ENCODE data around the gene COX11. TPM values are rescaled to one million over a fixed set of nuclear protein-coding genes. Genes with fewer than 3 reads are reported as not detected.

Gene COX11
- polyA plus RNA-seq (ENCODE audit: low read depth in 6 of 6) = 10 to 100 TPM; 49.1 to 72.2 (median 59.1) TPM

GRCh38 chr17:54968262-54968987 is at the start of gene COX11, which contains the start of gene STXBP4:
Gene COX11, minus strand, starts transcription at chr17:54968654. Its CDS starts 8 bp downstream, at chr17:54968646.
Gene STXBP4, plus strand, starts transcription at chr17:54968765. Its CDS starts 17,455 bp downstream, at chr17:54986220.
- H3K4me3 Mint-ChIP-seq = no peak within 1 kb of the TSS
- H3K4me1 Mint-ChIP-seq = peaks cover 0 to 24% (median 6%) of the 10 kb centered on the region in 3 donors
- no peaks in the 10 kb centered on the region for H3K36me3 Mint-ChIP-seq
- H3K27me3 Mint-ChIP-seq = no peaks in the 10 kb centered on the region
- peak; percentile 91 for ATAC-seq (ENCODE audit: low read depth in 2 of 2)
- peak; percentile 95 for DNase-seq
- peak within 1 kb of the TSS in 2 of 6 donors; percentile 34 to 76 for H3K27ac Mint-ChIP-seq
- no peaks in the 10 kb centered on the region for H3K9me3 Mint-ChIP-seq

GRCh38 chr17:55005520-55005919 is 37.1 kb upstream of the COX11 start:
- H3K4me3 Mint-ChIP-seq = no peak overlapping the region
- H3K27me3 Mint-ChIP-seq = no peaks in the 10 kb centered on the region
- H3K9me3 Mint-ChIP-seq = no peaks in the 10 kb centered on the region
- H3K27ac Mint-ChIP-seq = no peak overlapping the region
- H3K4me1 Mint-ChIP-seq = no peaks in the 10 kb centered on the region
- DNase-seq (no peak), ATAC-seq (ENCODE audit: low read depth in 2 of 2) (no peak)
- H3K36me3 Mint-ChIP-seq = peaks cover 0 to 8% of the 10 kb centered on the region in 2 donors

GRCh38 chr17:55004484-55004883 is 36.0 kb upstream of the COX11 start:
- no peak for ATAC-seq (ENCODE audit: low read depth in 2 of 2)
- Mint-ChIP-seq H3K27me3 (no peaks in the 10 kb centered on the region), H3K9me3 (no peaks in the 10 kb centered on the region), H3K4me1 (no peaks in the 10 kb centered on the region), H3K4me3 (no peak overlapping the region), H3K27ac (no peak overlapping the region), H3K36me3 (peaks cover 0 to 8% of the 10 kb centered on the region in 2 donors)
- DNase-seq = no peak

GRCh38 chr17:55002458-55002857 is 34.0 kb upstream of the COX11 start:
- peaks cover 0 to 1% of the 10 kb centered on the region in 2 donors for H3K36me3 Mint-ChIP-seq
- no peak overlapping the region for H3K4me3 Mint-ChIP-seq
- ATAC-seq (ENCODE audit: low read depth in 2 of 2) (no peak), DNase-seq (no peak)
- H3K4me1 Mint-ChIP-seq = no peaks in the 10 kb centered on the region
- no peaks in the 10 kb centered on the region for H3K27me3 Mint-ChIP-seq
- H3K9me3 Mint-ChIP-seq = no peaks in the 10 kb centered on the region
- no peak overlapping the region for H3K27ac Mint-ChIP-seq

GRCh38 chr17:54996441-54996840 is 28.0 kb upstream of the COX11 start:
- H3K36me3 Mint-ChIP-seq = no peaks in the 10 kb centered on the region
- H3K27me3 Mint-ChIP-seq = no peaks in the 10 kb centered on the region
- ATAC-seq (ENCODE audit: low read depth in 2 of 2) (no peak), DNase-seq (no peak)
- H3K4me1 Mint-ChIP-seq = no peaks in the 10 kb centered on the region
- no peaks in the 10 kb centered on the region for H3K9me3 Mint-ChIP-seq
- no peak overlapping the region for H3K4me3 Mint-ChIP-seq
- no peak overlapping the region for H3K27ac Mint-ChIP-seq

- peak; percentile 43 for DNase-seq
- no peak overlapping the region for H3K27ac Mint-ChIP-seq
- H3K9me3 Mint-ChIP-seq = no peaks in the 10 kb centered on the region
- ATAC-seq (ENCODE audit: low read depth in 2 of 2) = peak; percentile 38 to 49
- no peak overlapping the region for H3K4me3 Mint-ChIP-seq
- no peaks in the 10 kb centered on the region for H3K4me1 Mint-ChIP-seq
- no peaks in the 10 kb centered on the region for H3K36me3 Mint-ChIP-seq
- H3K27me3 Mint-ChIP-seq = no peaks in the 10 kb centered on the region
Observed at GRCh38 chr17:54992797-54993639, 24.6 kb upstream of the COX11 start.

- H3K9me3 Mint-ChIP-seq = no peaks in the 10 kb centered on the region
- H3K4me3 Mint-ChIP-seq = no peak overlapping the region
Observed at GRCh38 chr17:54991567-54991966, 23.1 kb upstream of the COX11 start.

GRCh38 chr17:54990118-54990517 is 21.7 kb upstream of the COX11 start:
- ATAC-seq (ENCODE audit: low read depth in 2 of 2) = no peak
- Mint-ChIP-seq H3K9me3 (no peaks in the 10 kb centered on the region), H3K36me3 (no peaks in the 10 kb centered on the region), H3K4me1 (no peaks in the 10 kb centered on the region), H3K27ac (no peak overlapping the region), H3K4me3 (no peak overlapping the region), H3K27me3 (no peaks in the 10 kb centered on the region)
- DNase-seq = no peak

More at GRCh38 chr17:54991567-54991966, 23.1 kb upstream of the COX11 start:
- ATAC-seq (ENCODE audit: low read depth in 2 of 2) (no peak), DNase-seq (no peak)
- no peaks in the 10 kb centered on the region for H3K36me3 Mint-ChIP-seq
- no peaks in the 10 kb centered on the region for H3K27me3 Mint-ChIP-seq
- H3K27ac Mint-ChIP-seq = no peak overlapping the region
- H3K4me1 Mint-ChIP-seq = no peaks in the 10 kb centered on the region

GRCh38 chr17:54985476-54985875 is 17.0 kb upstream of the COX11 start:
- Mint-ChIP-seq H3K9me3 (peaks cover 0 to 11% (median 2%) of the 10 kb centered on the region in 7 donors), H3K27ac (no peak overlapping the region), H3K36me3 (no peaks in the 10 kb centered on the region), H3K27me3 (no peaks in the 10 kb centered on the region), H3K4me1 (no peaks in the 10 kb centered on the region), H3K4me3 (no peak overlapping the region)
- no peak for ATAC-seq (ENCODE audit: low read depth in 2 of 2)
- DNase-seq = no peak

- ATAC-seq (ENCODE audit: low read depth in 2 of 2) = no peak
- Mint-ChIP-seq H3K9me3 (peaks cover 0 to 18% (median 2%) of the 10 kb centered on the region in 7 donors), H3K4me3 (no peak overlapping the region), H3K27ac (no peak overlapping the region), H3K4me1 (no peaks in the 10 kb centered on the region), H3K36me3 (no peaks in the 10 kb centered on the region), H3K27me3 (no peaks in the 10 kb centered on the region)
- no peak for DNase-seq
Observed at GRCh38 chr17:54983260-54983659, 14.8 kb upstream of the COX11 start.

GRCh38 chr17:54982399-54982798 is 13.9 kb upstream of the COX11 start:
- H3K36me3 Mint-ChIP-seq = no peaks in the 10 kb centered on the region
- H3K4me3 Mint-ChIP-seq = no peak overlapping the region
- H3K4me1 Mint-ChIP-seq = no peaks in the 10 kb centered on the region
- H3K27ac Mint-ChIP-seq = peak overlapping the region in 2 of 6 donors; percentile 4 to 26
- ATAC-seq (ENCODE audit: low read depth in 2 of 2) (no peak), DNase-seq (no peak)
- H3K9me3 Mint-ChIP-seq = peaks cover 0 to 18% (median 2%) of the 10 kb centered on the region in 7 donors
- no peaks in the 10 kb centered on the region for H3K27me3 Mint-ChIP-seq

- peaks cover 0 to 18% (median 2%) of the 10 kb centered on the region in 7 donors for H3K9me3 Mint-ChIP-seq
- ATAC-seq (ENCODE audit: low read depth in 2 of 2) (no peak), DNase-seq (no peak)
- no peaks in the 10 kb centered on the region for H3K4me1 Mint-ChIP-seq
- no peaks in the 10 kb centered on the region for H3K36me3 Mint-ChIP-seq
- no peaks in the 10 kb centered on the region for H3K27me3 Mint-ChIP-seq
- H3K4me3 Mint-ChIP-seq = no peak overlapping the region
- no peak overlapping the region for H3K27ac Mint-ChIP-seq
Observed at GRCh38 chr17:54980375-54980774, 11.9 kb upstream of the COX11 start.

- no peak overlapping the region for H3K4me3 Mint-ChIP-seq
- DNase-seq (no peak), ATAC-seq (ENCODE audit: low read depth in 2 of 2) (no peak)
- no peak overlapping the region for H3K27ac Mint-ChIP-seq
- H3K27me3 Mint-ChIP-seq = no peaks in the 10 kb centered on the region
- peaks cover 0 to 18% (median 2%) of the 10 kb centered on the region in 7 donors for H3K9me3 Mint-ChIP-seq
- no peaks in the 10 kb centered on the region for H3K36me3 Mint-ChIP-seq
- H3K4me1 Mint-ChIP-seq = no peaks in the 10 kb centered on the region
Observed at GRCh38 chr17:54979657-54980056, 11.2 kb upstream of the COX11 start.

GRCh38 chr17:54977744-54978143 is 9.3 kb upstream of the COX11 start:
- DNase-seq = no peak
- H3K27ac Mint-ChIP-seq = no peak overlapping the region

More at GRCh38 chr17:54977744-54978143, 9.3 kb upstream of the COX11 start:
- H3K27me3 Mint-ChIP-seq = no peaks in the 10 kb centered on the region
- ATAC-seq (ENCODE audit: low read depth in 2 of 2) = no peak
- H3K36me3 Mint-ChIP-seq = no peaks in the 10 kb centered on the region
- no peaks in the 10 kb centered on the region for H3K4me1 Mint-ChIP-seq
- H3K4me3 Mint-ChIP-seq = no peak overlapping the region
- H3K9me3 Mint-ChIP-seq = peaks cover 0 to 18% (median 2%) of the 10 kb centered on the region in 7 donors

Data from naive B cell (primary cell).